HEK293 (cell line): ENCODE results near the gene KCNK18.

ENCODE experiments used
- GLIS2 ChIP-seq: fragments of 450-650 bp; formaldehyde crosslinking; IDR thresholded peaks from 2 replicates; pipeline ENCODE4 v1.5.1; 2016; ENCODE audit warnings: missing biosample characterization, missing genetic modification characterization
- HOXD13 ChIP-seq: sonication (generic); formaldehyde crosslinking; IDR thresholded peaks from 2 replicates; pipeline ENCODE4 v1.8.0; 2022; ENCODE audit warnings: missing genetic modification reagents, borderline replicate concordance
- KLF10 ChIP-seq: fragments of 450-650 bp; IDR thresholded peaks from 2 replicates; pipeline ENCODE4 v1.5.1; 2018; ENCODE audit warnings: missing biosample characterization, mild to moderate bottlenecking, missing genetic modification characterization
- KLF9 ChIP-seq: fragments of 450-650 bp; formaldehyde crosslinking; IDR thresholded peaks from 2 replicates; pipeline ENCODE4 v1.5.1; 2016; ENCODE audit warnings: missing biosample characterization, missing genetic modification characterization, low read depth
- SP2 ChIP-seq: fragments of 450-650 bp; formaldehyde crosslinking; IDR thresholded peaks from 2 replicates; pipeline ENCODE4 v1.5.1; 2016; ENCODE audit warnings: missing biosample characterization, missing genetic modification characterization
- ZNF10 ChIP-seq: fragments of 450-650 bp; formaldehyde crosslinking; IDR thresholded peaks from 2 replicates; pipeline ENCODE4 v1.5.1; 2017; ENCODE audit warnings: missing biosample characterization, missing genetic modification characterization
- ZNF175 ChIP-seq: fragments of 450-650 bp; formaldehyde crosslinking; IDR thresholded peaks from 2 replicates; pipeline ENCODE4 v1.5.1; 2016; ENCODE audit warnings: missing biosample characterization, missing genetic modification characterization
- ZNF19 ChIP-seq: fragments of 450-650 bp; formaldehyde crosslinking; IDR thresholded peaks from 2 replicates; pipeline ENCODE4; 2016; ENCODE audit warnings: missing biosample characterization, missing genetic modification characterization, low read depth
- ZNF2 ChIP-seq: fragments of 450-650 bp; formaldehyde crosslinking; IDR thresholded peaks from 2 replicates; pipeline ENCODE4 v1.5.1; 2016; ENCODE audit warnings: missing biosample characterization, missing genetic modification characterization
- ZNF341 ChIP-seq: fragments of 450-650 bp; formaldehyde crosslinking; IDR thresholded peaks from 2 replicates; pipeline ENCODE4; 2016; ENCODE audit warnings: low read depth, missing biosample characterization, missing genetic modification characterization
- ZNF350 ChIP-seq: fragments of 450-650 bp; formaldehyde crosslinking; IDR thresholded peaks from 2 replicates; pipeline ENCODE4 v1.5.0; 2017; ENCODE audit warnings: missing biosample characterization, mild to moderate bottlenecking, missing genetic modification characterization
- ZNF354C ChIP-seq: fragments of 450-650 bp; formaldehyde crosslinking; IDR thresholded peaks from 2 replicates; pipeline ENCODE4 v1.5.1; 2016; ENCODE audit warnings: missing biosample characterization, missing genetic modification characterization, low read depth, borderline replicate concordance
- ZNF391 ChIP-seq: fragments of 450-650 bp; formaldehyde crosslinking; IDR thresholded peaks from 2 replicates; pipeline ENCODE4 v1.5.1; 2016; ENCODE audit warnings: low read depth, missing biosample characterization, missing genetic modification characterization, borderline replicate concordance
- ZNF501 ChIP-seq: fragments of 450-650 bp; formaldehyde crosslinking; IDR thresholded peaks from 2 replicates; pipeline ENCODE4 v1.5.1; 2016; ENCODE audit warnings: missing biosample characterization, missing genetic modification characterization
- ZNF558 ChIP-seq: fragments of 450-650 bp; formaldehyde crosslinking; IDR thresholded peaks from 2 replicates; pipeline ENCODE4 v1.5.1; 2016; ENCODE audit warnings: missing biosample characterization, missing genetic modification characterization
- ZNF585B ChIP-seq: fragments of 450-650 bp; formaldehyde crosslinking; IDR thresholded peaks from 2 replicates; pipeline ENCODE4 v1.5.1; 2016; ENCODE audit warnings: missing biosample characterization, missing genetic modification characterization
- ZNF600 ChIP-seq: fragments of 450-650 bp; formaldehyde crosslinking; IDR thresholded peaks from 2 replicates; pipeline ENCODE4 v1.5.1; 2016; ENCODE audit warnings: missing biosample characterization, missing genetic modification characterization
- ZNF660 ChIP-seq: fragments of 450-650 bp; IDR thresholded peaks from 2 replicates; pipeline ENCODE4 v1.5.1; 2018; ENCODE audit warnings: missing biosample characterization, mild to moderate bottlenecking, missing genetic modification characterization
- ZNF777 ChIP-seq: fragments of 450-650 bp; formaldehyde crosslinking; IDR thresholded peaks from 2 replicates; pipeline ENCODE4 v1.5.1; 2017; ENCODE audit warnings: missing biosample characterization, missing genetic modification characterization, borderline replicate concordance
- TF ChIP-seq, protein P1 (sequence below): fragments of 450-650 bp; formaldehyde crosslinking; IDR thresholded peaks from 2 replicates; pipeline ENCODE4 v1.5.1; 2016; ENCODE audit warnings: missing biosample characterization, missing genetic modification characterization
- TF ChIP-seq, protein P2 (sequence below): fragments of 450-650 bp; formaldehyde crosslinking; IDR thresholded peaks from 2 replicates; pipeline ENCODE4 v1.5.1; 2016; ENCODE audit warnings: missing biosample characterization, missing genetic modification characterization
- TF ChIP-seq, protein P3 (sequence below): fragments of 450-650 bp; formaldehyde crosslinking; IDR thresholded peaks from 2 replicates; pipeline ENCODE4 v1.5.1; 2016; ENCODE audit warnings: missing biosample characterization, missing genetic modification characterization
- TF ChIP-seq, protein P4 (sequence below): fragments of 450-650 bp; formaldehyde crosslinking; IDR thresholded peaks from 2 replicates; pipeline ENCODE4 v1.5.1; 2016; ENCODE audit warnings: missing biosample characterization, missing genetic modification characterization
- TF ChIP-seq, protein P5 (sequence below): fragments of 450-650 bp; formaldehyde crosslinking; IDR thresholded peaks from 2 replicates; pipeline ENCODE4 v1.5.1; 2016; ENCODE audit warnings: missing biosample characterization, missing genetic modification characterization
- TF ChIP-seq, protein P6 (sequence below): fragments of 450-650 bp; formaldehyde crosslinking; IDR thresholded peaks from 2 replicates; pipeline ENCODE4 v1.5.1; 2017; ENCODE audit warnings: missing biosample characterization, missing genetic modification characterization
- TF ChIP-seq, protein P7 (sequence below): fragments of 450-650 bp; formaldehyde crosslinking; IDR thresholded peaks from 2 replicates; pipeline ENCODE4 v1.5.1; 2017; ENCODE audit warnings: missing biosample characterization, missing genetic modification characterization

Gene KCNK18

DNA sequence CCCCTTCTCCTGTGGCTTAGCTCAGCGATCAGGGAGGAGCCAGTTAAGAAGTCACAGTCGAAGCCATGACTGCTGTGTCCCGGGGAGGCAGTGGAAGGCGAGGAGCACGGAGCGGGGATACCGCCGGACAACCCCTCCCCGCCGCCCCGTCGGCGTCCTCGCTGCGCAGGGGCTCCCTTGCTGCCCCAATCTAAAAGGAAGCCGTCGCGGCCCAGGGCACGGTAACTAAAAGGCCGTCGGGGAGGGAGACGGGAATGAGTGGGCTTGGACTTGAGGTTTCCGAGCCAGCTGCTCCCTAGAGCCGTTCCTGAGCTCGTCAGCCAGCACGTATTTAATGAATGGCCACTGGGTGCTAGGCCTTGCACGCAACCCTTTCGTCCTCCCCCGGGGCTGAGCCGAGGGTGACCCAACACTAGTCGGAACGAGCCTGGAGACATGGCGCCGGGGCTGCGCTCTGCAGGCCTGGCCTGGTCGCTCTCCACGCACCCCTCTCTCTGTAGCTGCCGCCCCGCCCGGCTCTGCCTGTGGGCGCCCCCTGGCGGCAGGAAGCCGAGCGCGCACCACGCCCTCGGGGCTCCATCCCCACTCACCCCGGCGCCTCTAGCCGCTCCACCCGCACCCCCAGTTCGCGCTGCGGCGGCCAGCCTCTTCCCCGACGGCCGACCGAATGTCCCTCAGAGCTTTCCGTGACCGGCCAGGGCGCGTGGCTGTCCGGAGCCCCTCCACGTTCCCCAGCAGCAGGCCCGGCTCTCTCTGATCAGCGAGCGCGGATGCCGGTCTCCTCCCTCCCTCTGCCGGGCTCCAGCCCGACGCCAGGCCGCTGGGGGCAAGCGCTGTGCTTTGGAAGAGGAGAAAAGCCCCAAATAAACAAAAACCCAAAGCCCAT lies 29.3 kb upstream of the KCNK18 start (continued):
- TF ChIP-seq, protein P1, sequence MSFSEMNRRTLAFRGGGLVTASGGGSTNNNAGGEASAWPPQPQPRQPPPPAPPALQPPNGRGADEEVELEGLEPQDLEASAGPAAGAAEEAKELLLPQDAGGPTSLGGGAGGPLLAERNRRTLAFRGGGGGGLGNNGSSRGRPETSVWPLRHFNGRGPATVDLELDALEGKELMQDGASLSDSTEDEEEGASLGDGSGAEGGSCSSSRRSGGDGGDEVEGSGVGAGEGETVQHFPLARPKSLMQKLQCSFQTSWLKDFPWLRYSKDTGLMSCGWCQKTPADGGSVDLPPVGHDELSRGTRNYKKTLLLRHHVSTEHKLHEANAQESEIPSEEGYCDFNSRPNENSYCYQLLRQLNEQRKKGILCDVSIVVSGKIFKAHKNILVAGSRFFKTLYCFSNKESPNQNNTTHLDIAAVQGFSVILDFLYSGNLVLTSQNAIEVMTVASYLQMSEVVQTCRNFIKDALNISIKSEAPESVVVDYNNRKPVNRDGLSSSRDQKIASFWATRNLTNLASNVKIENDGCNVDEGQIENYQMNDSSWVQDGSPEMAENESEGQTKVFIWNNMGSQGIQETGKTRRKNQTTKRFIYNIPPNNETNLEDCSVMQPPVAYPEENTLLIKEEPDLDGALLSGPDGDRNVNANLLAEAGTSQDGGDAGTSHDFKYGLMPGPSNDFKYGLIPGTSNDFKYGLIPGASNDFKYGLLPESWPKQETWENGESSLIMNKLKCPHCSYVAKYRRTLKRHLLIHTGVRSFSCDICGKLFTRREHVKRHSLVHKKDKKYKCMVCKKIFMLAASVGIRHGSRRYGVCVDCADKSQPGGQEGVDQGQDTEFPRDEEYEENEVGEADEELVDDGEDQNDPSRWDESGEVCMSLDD: peak; percentile 43; the same call in 1 of the 2 replicates
- TF ChIP-seq ZNF19 (tag by site-specific recombination): no peak
- TF ChIP-seq, protein P2, sequence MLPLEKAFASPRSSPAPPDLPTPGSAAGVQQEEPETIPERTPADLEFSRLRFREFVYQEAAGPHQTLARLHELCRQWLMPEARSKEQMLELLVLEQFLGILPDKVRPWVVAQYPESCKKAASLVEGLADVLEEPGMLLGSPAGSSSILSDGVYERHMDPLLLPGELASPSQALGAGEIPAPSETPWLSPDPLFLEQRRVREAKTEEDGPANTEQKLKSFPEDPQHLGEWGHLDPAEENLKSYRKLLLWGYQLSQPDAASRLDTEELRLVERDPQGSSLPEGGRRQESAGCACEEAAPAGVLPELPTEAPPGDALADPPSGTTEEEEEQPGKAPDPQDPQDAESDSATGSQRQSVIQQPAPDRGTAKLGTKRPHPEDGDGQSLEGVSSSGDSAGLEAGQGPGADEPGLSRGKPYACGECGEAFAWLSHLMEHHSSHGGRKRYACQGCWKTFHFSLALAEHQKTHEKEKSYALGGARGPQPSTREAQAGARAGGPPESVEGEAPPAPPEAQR (tag by site-specific recombination): no peak
- peak; percentile 77 for TF ChIP-seq KLF9 (tag by site-specific recombination)
- no peak for TF ChIP-seq ZNF10 (tag by site-specific recombination)
- no peak for TF ChIP-seq ZNF354C (tag by site-specific recombination)
- no peak for TF ChIP-seq HOXD13 (CRISPR knock-in tag)
- 0 out of 2 replicates have a peak, but pooled peaks have one; percentile 48 for TF ChIP-seq ZNF660
- TF ChIP-seq ZNF350 (tag by site-specific recombination): no peak
- TF ChIP-seq ZNF2: peak; percentile 92
- TF ChIP-seq ZNF777 (tag by site-specific recombination): peak; percentile 87; the same call in 1 of the 2 replicates
- peak; percentile 74 for TF ChIP-seq ZNF600 (tag by site-specific recombination)
- peak; percentile 74 for TF ChIP-seq ZNF341 (tag by site-specific recombination)
- TF ChIP-seq ZNF585B: no peak
- TF ChIP-seq, protein P3, sequence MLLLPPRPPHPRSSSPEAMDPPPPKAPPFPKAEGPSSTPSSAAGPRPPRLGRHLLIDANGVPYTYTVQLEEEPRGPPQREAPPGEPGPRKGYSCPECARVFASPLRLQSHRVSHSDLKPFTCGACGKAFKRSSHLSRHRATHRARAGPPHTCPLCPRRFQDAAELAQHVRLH (tag by site-specific recombination): peak; percentile 14; the same call in 1 of the 2 replicates
- TF ChIP-seq ZNF558 (tag by site-specific recombination): no peak
- TF ChIP-seq SP2 (tag by site-specific recombination): no peak
- 0 out of 2 replicates have a peak, but pooled peaks have one; percentile 29 for TF ChIP-seq GLIS2 (tag by site-specific recombination)
- TF ChIP-seq KLF10 (tag by site-specific recombination): no peak
- TF ChIP-seq, protein P4, sequence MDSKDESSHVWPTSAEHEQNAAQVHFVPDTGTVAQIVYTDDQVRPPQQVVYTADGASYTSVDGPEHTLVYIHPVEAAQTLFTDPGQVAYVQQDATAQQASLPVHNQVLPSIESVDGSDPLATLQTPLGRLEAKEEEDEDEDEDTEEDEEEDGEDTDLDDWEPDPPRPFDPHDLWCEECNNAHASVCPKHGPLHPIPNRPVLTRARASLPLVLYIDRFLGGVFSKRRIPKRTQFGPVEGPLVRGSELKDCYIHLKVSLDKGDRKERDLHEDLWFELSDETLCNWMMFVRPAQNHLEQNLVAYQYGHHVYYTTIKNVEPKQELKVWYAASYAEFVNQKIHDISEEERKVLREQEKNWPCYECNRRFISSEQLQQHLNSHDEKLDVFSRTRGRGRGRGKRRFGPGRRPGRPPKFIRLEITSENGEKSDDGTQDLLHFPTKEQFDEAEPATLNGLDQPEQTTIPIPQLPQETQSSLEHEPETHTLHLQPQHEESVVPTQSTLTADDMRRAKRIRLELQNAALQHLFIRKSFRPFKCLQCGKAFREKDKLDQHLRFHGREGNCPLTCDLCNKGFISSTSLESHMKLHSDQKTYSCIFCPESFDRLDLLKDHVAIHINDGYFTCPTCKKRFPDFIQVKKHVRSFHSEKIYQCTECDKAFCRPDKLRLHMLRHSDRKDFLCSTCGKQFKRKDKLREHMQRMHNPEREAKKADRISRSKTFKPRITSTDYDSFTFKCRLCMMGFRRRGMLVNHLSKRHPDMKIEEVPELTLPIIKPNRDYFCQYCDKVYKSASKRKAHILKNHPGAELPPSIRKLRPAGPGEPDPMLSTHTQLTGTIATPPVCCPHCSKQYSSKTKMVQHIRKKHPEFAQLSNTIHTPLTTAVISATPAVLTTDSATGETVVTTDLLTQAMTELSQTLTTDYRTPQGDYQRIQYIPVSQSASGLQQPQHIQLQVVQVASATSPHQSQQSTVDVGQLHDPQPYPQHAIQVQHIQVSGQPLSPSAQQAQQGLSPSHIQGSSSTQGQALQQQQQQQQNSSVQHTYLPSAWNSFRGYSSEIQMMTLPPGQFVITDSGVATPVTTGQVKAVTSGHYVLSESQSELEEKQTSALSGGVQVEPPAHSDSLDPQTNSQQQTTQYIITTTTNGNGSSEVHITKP: 0 out of 2 replicates have a peak, but pooled peaks have one; percentile 11
- TF ChIP-seq ZNF501 (tag by site-specific recombination): peak; percentile 89
- no peak for TF ChIP-seq ZNF175 (tag by site-specific recombination)
- TF ChIP-seq, protein P5, sequence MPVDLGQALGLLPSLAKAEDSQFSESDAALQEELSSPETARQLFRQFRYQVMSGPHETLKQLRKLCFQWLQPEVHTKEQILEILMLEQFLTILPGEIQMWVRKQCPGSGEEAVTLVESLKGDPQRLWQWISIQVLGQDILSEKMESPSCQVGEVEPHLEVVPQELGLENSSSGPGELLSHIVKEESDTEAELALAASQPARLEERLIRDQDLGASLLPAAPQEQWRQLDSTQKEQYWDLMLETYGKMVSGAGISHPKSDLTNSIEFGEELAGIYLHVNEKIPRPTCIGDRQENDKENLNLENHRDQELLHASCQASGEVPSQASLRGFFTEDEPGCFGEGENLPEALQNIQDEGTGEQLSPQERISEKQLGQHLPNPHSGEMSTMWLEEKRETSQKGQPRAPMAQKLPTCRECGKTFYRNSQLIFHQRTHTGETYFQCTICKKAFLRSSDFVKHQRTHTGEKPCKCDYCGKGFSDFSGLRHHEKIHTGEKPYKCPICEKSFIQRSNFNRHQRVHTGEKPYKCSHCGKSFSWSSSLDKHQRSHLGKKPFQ: no peak
- TF ChIP-seq ZNF391 (tag by site-specific recombination): peak; percentile 29; the same call in 1 of the 2 replicates
- TF ChIP-seq, protein P6, sequence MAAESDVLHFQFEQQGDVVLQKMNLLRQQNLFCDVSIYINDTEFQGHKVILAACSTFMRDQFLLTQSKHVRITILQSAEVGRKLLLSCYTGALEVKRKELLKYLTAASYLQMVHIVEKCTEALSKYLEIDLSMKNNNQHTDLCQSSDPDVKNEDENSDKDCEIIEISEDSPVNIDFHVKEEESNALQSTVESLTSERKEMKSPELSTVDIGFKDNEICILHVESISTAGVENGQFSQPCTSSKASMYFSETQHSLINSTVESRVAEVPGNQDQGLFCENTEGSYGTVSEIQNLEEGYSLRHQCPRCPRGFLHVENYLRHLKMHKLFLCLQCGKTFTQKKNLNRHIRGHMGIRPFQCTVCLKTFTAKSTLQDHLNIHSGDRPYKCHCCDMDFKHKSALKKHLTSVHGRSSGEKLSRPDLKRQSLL (tag by site-specific recombination): peak; percentile 59
- TF ChIP-seq, protein P7, sequence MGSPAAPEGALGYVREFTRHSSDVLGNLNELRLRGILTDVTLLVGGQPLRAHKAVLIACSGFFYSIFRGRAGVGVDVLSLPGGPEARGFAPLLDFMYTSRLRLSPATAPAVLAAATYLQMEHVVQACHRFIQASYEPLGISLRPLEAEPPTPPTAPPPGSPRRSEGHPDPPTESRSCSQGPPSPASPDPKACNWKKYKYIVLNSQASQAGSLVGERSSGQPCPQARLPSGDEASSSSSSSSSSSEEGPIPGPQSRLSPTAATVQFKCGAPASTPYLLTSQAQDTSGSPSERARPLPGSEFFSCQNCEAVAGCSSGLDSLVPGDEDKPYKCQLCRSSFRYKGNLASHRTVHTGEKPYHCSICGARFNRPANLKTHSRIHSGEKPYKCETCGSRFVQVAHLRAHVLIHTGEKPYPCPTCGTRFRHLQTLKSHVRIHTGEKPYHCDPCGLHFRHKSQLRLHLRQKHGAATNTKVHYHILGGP: no peak
